ENCODE data around the gene SNAPIN.
"Not testable (repeated sequence)": the region's sequence is repeated elsewhere in the genome, so short reads cannot be mapped to it uniquely, and the experiment has no call there.

The SNAPIN gene

GRCh38 chr1:153649137-153649862 is 9.2 kb upstream of the SNAPIN start:
- no peak for DNase-seq

- DNase-seq, result no peak
These were observed 8.7 kb upstream of the SNAPIN start for GRCh38 chr1:153649863-153650235.

- no peak for DNase-seq
These were observed 6.7 kb upstream of the SNAPIN start for GRCh38 chr1:153651771-153652170.

GRCh38 chr1:153652805-153653500 is 5.5 kb upstream of the SNAPIN start:
- no peak for DNase-seq

DNA sequence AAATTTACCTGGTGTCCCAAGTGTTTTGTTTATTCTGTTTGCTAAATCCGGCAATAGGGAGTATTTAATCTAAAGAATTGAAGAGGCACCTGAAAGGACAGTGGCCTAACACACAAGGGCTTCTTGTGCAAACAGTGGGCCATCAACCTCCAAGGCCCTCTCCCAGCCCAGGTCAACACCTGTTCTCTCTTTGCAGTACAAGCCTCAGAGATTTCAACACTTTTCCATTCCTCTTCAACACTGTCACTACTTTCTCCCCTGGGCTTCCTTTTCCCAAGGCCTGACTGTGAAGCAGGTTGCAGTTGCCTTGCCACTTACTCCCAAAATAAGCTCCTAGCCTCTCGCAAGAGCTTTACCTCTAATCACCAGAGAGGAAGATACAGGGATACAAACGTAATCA is 3.2 kb upstream of the SNAPIN start:
- no peak for DNase-seq

GRCh38 chr1:153659175-153659534 is 652 bp downstream of the SNAPIN start:
- DNase-seq, result no peak

GRCh38 chr1:153659656-153660055 is 1.2 kb downstream of the SNAPIN start:
- DNase-seq, result no peak

DNA sequence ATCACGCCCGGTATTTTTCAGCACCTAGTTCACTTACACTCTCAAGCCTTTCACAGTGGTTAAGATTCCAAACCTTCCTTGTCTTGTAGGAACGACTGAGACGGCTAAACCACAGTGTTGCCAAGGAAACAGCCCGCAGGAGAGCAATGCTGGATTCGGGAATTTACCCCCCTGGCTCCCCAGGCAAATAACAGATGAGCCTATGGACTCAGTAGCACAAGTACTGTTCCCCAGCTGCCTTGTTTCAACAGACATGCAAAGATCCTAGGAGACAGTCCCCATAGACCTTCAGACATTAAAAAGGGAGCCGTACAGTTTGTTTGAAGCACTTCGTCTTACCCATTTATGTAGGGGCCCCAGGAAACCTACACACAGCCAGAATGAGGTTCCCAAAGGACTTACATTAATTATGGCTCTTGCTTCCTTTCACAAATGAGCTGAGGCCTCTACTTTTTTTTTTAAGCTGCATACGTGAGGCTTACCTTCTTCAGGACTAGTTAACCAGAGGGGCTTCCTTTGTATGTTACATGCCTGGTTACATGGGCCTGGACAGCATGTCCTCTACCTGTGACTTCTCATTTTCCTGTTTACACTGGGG is 2.7 kb downstream of the SNAPIN start:
- no peak for DNase-seq

GRCh38 chr1:153662269-153662668 is 3.8 kb downstream of the SNAPIN start:
- no peak for DNase-seq

GRCh38 chr1:153663211-153663610 is 4.7 kb downstream of the SNAPIN start:
- no peak for DNase-seq

GRCh38 chr1:153667439-153667838 is 8.9 kb downstream of the SNAPIN start:
- DNase-seq, result no peak

GRCh38 chr1:153668672-153669071 is 10.2 kb downstream of the SNAPIN start:
- not testable (repeated sequence) for DNase-seq

DNA sequence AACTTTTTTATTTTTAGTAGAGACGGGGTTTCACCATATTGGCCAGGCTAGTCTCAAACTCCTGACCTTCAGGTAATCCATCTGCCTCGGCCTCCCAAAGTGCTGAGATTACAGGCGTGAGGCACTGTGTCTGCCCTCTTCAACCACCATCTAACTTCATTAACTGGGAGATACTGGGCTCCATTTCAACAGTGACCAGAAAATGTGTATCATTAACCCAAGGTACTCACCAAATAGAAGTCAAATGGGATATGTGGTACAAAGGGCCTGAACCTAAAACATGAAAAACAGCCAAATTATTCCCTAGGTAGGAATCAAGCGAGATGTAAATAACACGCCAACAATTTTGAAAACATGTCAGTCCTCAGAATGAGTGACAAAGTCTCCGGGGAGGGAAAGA is 11.1 kb downstream of the SNAPIN start:
- DNase-seq, result no peak

DNA sequence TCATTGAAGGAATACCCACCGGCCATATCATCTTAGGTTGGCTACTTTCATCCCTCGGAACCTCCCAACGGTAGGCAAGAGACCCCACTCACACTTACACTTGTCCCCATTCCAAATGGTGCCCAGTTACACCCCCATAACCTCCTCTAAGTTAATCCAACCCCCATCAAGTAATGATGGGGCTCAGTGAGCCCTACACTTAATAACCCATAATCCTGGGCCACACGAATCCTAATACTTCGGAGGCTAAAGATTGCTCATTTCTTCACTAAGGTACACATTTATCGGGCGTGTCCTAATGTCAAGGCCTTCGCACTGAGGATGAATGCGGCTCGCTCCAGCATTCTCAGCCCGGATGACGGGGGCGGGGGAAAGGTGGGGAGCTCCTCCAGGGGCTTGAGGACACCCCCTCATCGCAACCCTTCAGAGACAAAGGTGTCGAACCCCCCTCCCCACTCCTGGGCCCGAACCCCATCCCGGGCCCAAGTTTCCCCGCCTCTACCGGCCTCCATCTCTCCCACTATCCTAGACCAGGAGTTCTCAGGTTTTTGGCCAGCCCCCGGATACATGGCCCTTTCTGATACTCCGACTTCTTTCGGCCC is 11.9 kb downstream of the SNAPIN start:
- DNase-seq, result peak; percentile 46

GRCh38 chr1:153670859-153671627 is 12.5 kb downstream of the SNAPIN start, which contains the start of gene ILF2:
TSS of gene ILF2 (minus strand) at chr1:153670993. CDS start at chr1:153670922, 71 bp downstream.
- peak; percentile 97 for DNase-seq

GRCh38 chr1:153671628-153672353 is 13.3 kb downstream of the SNAPIN start:
- peak; percentile 59 for DNase-seq

DNA sequence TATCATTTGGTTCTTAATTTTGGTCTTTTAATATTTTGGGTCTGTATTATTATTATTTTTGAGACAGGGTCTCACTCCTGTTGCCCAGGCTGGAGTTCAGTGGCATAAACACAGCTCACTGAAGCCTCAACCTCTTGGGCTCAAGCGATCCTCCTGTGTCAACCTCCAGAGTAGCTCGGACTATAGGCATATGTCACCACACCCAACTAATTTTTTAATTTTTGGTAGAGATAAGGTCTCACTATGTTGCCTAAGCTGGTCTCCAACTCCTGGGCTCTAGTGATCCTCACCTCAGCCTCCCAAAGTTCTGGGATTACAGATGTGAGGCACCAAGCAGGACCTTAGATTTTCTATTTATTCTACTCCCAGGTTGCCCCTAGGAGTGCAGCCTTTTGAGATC is 15.0 kb downstream of the SNAPIN start:
- DNase-seq, result no peak

DNA sequence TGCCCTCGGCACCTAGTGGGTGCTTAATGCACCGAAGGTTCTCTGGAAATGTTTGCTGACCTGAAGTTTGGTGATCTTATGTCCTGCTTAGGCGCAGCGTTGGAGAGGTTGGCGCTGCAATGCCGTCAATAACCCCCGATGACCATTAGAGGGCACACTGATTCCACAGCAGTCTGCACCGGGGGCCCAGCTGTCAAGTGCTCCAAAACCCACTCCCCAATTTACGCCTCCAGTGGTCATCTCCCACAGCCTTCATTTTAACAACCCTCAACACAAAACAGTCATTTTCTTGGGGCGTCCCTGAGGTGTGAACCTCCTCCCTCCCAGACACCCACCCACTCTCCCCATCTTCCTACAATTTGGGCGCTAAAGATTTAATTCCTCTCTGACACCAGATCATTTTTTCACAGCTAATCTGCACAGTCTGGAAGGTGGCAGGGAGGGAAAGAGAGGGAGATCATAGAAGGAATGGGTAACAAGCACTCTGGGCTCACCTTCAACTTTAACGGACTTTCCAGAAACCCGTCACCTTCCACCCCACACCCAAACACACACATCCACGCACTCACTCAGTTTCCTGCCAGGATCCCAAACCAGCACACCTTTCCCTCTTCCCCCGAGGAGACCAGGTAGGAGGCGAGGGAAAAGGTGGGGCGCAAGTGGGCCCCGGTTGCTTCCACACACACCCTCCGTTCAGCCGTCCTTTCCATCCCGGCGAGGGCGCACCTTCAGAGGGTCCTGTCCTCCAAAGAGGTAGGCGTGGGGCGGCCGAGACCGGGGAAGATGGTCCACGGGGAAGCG is 19.4 kb downstream of the SNAPIN start:
- peak; percentile 54 for DNase-seq

DNA sequence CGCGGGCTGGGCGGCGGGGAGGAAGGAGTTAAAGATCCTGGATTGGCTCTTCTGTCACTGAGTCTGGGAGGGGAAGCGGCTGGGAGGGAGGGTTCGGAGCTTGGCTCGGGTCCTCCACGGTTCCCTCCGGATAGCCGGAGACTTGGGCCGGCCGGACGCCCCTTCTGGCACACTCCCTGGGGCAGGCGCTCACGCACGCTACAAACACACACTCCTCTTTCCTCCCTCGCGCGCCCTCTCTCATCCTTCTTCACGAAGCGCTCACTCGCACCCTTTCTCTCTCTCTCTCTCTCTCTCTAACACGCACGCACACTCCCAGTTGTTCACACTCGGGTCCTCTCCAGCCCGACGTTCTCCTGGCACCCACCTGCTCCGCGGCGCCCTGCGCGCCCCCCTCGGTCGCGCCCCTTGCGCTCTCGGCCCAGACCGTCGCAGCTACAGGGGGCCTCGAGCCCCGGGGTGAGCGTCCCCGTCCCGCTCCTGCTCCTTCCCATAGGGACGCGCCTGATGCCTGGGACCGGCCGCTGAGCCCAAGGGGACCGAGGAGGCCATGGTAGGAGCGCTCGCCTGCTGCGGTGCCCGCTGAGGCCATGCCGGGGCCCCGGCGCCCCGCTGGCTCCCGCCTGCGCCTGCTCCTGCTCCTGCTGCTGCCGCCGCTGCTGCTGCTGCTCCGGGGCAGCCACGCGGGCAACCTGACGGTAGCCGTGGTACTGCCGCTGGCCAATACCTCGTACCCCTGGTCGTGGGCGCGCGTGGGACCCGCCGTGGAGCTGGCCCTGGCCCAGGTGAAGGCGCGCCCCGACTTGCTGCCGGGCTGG is 20.2 kb downstream of the SNAPIN start, which contains the start of gene NPR1:
NPR1 (plus strand) TSS at position 170 of the 818 bp plus-strand sequence; CDS start at position 591, 421 bp downstream.
- peak; percentile 32 for DNase-seq
